ENCODE results near the gene KLF12.

DNA sequence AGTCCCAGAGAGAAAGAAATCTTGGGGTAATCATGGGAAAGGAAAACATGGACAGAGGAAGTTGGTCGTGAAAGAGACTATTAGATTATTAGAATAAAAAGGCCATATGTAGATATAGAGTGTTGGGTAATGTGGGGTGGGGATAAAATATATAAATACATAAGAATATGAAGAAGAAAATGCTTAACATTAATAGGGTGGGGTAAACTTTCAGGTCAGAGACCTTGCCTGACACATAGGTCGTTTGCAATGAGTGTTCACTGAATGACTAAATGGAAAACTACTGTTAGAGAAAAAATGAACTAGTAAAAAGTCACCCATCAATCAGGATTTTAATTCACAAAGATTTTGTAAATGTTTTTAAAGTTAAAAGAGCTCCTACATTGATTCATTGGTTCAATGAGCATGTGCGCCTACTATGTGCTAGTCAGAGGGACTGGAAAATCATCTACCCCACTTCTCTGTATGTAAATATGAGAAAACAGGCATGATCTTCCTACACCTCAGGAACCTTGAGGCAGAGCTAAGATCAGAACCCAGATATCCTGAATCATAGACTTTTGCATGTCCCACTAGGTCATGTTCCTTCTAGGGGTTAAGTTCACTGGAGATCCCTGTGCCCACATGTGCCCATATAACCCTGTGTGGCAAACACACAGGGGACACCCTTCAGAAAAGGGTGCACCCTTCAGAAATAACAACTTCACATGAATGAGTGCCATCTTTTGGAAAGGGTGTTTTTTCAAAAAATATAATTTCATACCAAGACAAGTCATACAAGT, 24.6 kb upstream of the KLF12 start:
- no peak for TF ChIP-seq EZH2 (IDR thresholded peaks at IDR 0.05; ENCODE audit: low read length, missing control alignments)
- TF ChIP-seq, protein P1, sequence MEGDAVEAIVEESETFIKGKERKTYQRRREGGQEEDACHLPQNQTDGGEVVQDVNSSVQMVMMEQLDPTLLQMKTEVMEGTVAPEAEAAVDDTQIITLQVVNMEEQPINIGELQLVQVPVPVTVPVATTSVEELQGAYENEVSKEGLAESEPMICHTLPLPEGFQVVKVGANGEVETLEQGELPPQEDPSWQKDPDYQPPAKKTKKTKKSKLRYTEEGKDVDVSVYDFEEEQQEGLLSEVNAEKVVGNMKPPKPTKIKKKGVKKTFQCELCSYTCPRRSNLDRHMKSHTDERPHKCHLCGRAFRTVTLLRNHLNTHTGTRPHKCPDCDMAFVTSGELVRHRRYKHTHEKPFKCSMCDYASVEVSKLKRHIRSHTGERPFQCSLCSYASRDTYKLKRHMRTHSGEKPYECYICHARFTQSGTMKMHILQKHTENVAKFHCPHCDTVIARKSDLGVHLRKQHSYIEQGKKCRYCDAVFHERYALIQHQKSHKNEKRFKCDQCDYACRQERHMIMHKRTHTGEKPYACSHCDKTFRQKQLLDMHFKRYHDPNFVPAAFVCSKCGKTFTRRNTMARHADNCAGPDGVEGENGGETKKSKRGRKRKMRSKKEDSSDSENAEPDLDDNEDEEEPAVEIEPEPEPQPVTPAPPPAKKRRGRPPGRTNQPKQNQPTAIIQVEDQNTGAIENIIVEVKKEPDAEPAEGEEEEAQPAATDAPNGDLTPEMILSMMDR (conservative IDR thresholded peaks at IDR 0.05 in 1 of 2, IDR thresholded peaks at IDR 0.05 in 1 of 2; ENCODE audit: low read depth in 1 of 2, low read length in 2 of 2): no peak
